Hematopoietic multipotent progenitor cell treated with erythropoietin and hydrocortisone succinate and interleukin-3 and kit ligand, for 15 days (in vitro differentiated cells): Measurements from ENCODE around the gene IL11.

Source experiments
- DNase-seq: peaks from one replicate; pipeline ENCODE4 v3.0.0-alpha.2; 2015; ENCODE audit warnings: low spot score

The IL11 gene

GRCh38 chr19:55372316-55373081 is 2.2 kb upstream of the IL11 start:
- DNase-seq, result no peak

- DNase-seq, result no peak
Measured at GRCh38 chr19:55369653-55370304, 484 bp downstream of the IL11 start.

GRCh38 chr19:55368701-55369563 is 1.3 kb downstream of the IL11 start:
- no peak for DNase-seq

- DNase-seq, result no peak
Measured at GRCh38 chr19:55368106-55368505, 2.2 kb downstream of the IL11 start.

- no peak for DNase-seq
Measured at GRCh38 chr19:55366790-55367189, 3.5 kb downstream of the IL11 start.

GRCh38 chr19:55365964-55366363 is 4.3 kb downstream of the IL11 start:
- no peak for DNase-seq

GRCh38 chr19:55365245-55365644 is 5.0 kb downstream of the IL11 start:
- no peak for DNase-seq

GRCh38 chr19:55362990-55363716 is 7.1 kb downstream of the IL11 start, which contains the start of gene GARIN5B:
Gene GARIN5B, minus strand, starts transcription at chr19:55363260. Its CDS starts 194 bp downstream, at chr19:55363066.
- no peak for DNase-seq

- no peak for DNase-seq
Measured at GRCh38 chr19:55362174-55362989, 7.9 kb downstream of the IL11 start.

- DNase-seq, result no peak
Measured at GRCh38 chr19:55360902-55361301, 9.4 kb downstream of the IL11 start.

- DNase-seq, result no peak
Measured at GRCh38 chr19:55358943-55359908, 11.0 kb downstream of the IL11 start.

GRCh38 chr19:55358493-55358892 is 11.8 kb downstream of the IL11 start:
- DNase-seq, result no peak

- no peak for DNase-seq
Measured at GRCh38 chr19:55355213-55355821, 14.9 kb downstream of the IL11 start.

- DNase-seq, result no peak
Measured at GRCh38 chr19:55354698-55355212, 15.5 kb downstream of the IL11 start, which contains the start of gene COX6B2. Gene COX6B2, minus strand, starts transcription at chr19:55354719. Its CDS starts 198 bp downstream, at chr19:55354521.

GRCh38 chr19:55353803-55354697 is 16.2 kb downstream of the IL11 start:
- peak; percentile 52 for DNase-seq

- DNase-seq, result no peak
Measured at GRCh38 chr19:55353356-55353802, 16.9 kb downstream of the IL11 start.

- DNase-seq, result no peak
Measured at GRCh38 chr19:55352549-55353145, 17.6 kb downstream of the IL11 start.
